ENCODE data around the gene FAM222B.

The FAM222B gene

DNA sequence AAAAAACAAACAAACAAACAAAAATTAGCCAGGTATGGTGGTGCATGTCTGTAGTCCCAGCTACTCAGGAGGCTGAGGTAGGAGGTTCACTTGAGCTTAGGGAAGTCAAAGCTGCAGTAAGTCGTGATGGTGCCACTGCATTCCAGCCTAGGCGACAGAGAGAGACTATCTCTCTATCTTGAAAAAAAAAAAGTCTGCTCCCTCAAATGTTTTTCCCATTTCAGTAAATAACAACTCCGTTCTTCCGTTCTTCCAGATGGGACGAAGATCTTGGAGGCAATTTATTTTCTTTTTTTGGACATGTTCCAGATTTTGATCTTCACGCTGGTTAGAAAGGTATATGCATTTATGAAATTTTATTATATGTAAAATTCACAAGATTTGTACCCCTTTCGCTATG is 31.2 kb upstream of the FAM222B start:
- TF ChIP-seq CTCF (conservative IDR thresholded peaks at IDR 0.05; ENCODE audit: low read depth), result no peak
- H3K27ac ChIP-seq, result no peak overlapping the region
- CTCF ChIA-PET, result interaction anchor here (1.0 kb wide), 1 partner anchor 147 kb away, joined by 3 read pairs; no protein-coding TSS in a partner anchor
- POLR2A ChIA-PET (ENCODE audit: low non-redundant PET), result no interaction called here
- no peak for DNase-seq (ENCODE audit: low spot score)

DNA sequence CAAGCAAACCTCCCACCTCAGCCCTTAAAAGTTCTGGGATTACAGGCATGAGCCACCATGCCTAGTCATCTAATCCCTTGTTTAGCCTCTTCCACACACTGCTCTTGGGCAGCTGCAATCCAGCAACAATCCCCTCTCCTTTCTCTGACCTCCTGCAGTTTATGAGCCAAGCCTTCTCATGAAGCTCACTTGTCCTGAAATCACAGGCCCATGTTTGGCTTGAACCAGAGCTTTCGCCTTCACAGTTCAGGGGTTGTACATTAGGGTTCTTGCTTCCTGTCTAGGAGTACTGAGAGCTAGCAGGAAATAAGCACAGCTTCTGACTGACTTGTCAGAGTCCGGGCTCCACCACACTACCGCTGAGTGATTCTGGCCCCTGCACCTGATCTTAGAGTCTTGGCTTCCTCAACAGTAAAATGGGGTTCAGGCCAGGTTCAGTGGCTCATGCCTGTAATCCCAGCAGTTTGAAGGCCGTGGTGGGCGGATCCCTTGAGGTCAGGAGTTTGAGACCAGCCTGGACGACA is 28.5 kb upstream of the FAM222B start:
- no peak for DNase-seq (ENCODE audit: low spot score)
- H3K27ac ChIP-seq, result no peak overlapping the region
- ChIA-PET CTCF (interaction anchor here (1.3 kb wide), 1 partner anchor 107 kb away, joined by 5 read pairs; no protein-coding TSS in a partner anchor), POLR2A (ENCODE audit: low non-redundant PET) (no interaction called here)
- no peak for TF ChIP-seq CTCF (conservative IDR thresholded peaks at IDR 0.05; ENCODE audit: low read depth)

DNA sequence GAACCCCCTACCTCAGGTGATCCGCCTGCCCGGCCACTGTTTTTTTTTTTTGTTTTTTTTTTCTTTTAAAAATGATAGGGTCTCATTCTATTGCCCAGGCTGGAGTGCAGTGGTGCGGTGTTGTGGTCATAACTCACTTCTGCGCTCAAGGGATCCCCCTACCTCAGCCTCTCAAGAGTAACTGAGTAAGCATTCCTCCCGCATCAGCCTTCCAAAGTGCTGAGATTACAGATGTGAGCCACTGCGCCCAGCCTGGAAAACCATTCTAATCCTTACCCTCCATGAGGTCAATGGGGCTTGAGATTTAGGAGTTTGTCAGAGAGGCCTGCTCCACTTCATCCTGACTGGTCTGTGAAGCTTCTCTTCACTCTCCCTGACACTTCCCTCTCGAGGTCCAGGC is 24.7 kb upstream of the FAM222B start:
- POLR2A ChIA-PET (ENCODE audit: low non-redundant PET), result no interaction called here
- CTCF ChIA-PET, result interaction anchor here (0.6 kb wide), 1 partner anchor 55 kb away, joined by 5 read pairs; no protein-coding TSS in a partner anchor
- TF ChIP-seq CTCF (conservative IDR thresholded peaks at IDR 0.05; ENCODE audit: low read depth), result no peak

GRCh38 chr17:28865946-28866752 is 23.6 kb upstream of the FAM222B start:
- TF ChIP-seq CTCF (conservative IDR thresholded peaks at IDR 0.05; ENCODE audit: low read depth), result no peak
- no peak for DNase-seq (ENCODE audit: low spot score)
- H3K27ac ChIP-seq, result no peak overlapping the region
- CTCF ChIA-PET, result interaction anchor here (0.6 to 0.7 kb wide), 4 partner anchors 13 to 254 kb away, joined by 3 to 4 read pairs (median 3); no protein-coding TSS in a partner anchor
- POLR2A ChIA-PET (ENCODE audit: low non-redundant PET), result no interaction called here

More for the DNA sequence above, 24.7 kb upstream of the FAM222B start:
- H3K27ac ChIP-seq, result no peak overlapping the region
- DNase-seq (ENCODE audit: low spot score), result no peak

DNA sequence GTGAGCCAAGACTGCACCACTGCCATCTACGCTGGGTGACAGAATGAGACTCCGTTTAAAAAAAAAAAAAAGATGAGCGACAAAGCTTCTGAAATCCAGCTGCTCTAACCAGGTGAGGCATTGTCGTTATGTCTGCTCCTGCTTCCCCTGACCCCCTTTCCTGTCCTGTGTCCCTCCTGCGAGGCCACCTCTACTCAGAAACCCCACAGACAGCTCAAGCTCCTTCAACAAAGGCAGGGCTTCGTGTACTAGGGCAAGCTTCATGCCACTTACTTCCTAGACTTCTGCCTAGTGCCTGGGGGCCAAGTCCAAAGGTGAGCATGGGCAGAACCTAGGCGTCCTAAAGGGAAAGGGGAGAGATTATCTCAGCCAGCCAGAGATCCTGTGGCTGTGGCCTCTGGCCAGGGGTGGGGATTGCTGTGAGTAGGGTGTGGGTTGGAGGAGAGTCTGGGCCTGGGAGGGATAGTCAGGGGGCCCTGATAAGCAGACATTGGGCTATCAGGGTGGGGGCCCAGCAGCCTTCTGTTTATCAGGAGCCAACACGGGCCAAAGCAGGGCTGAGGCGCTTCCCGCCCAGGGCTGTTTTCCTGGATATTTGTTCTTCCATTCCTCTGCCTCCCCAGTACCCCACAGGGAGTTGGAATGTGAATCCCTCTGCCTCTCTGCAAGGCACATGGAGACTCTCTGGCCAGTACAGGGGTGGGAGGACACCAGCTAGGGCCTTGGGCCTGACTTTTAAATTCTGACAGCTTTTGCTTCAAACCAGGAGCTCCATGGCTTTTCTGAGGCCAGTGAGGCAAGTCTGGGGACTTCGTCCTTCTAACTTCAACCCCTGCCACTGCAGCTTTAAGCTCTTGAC is 22.6 kb upstream of the FAM222B start:
- no peak for DNase-seq (ENCODE audit: low spot score)
- H3K27ac ChIP-seq, result 0 out of 2 replicates have a peak overlapping the region, but pooled peaks have one; percentile 5
- ChIA-PET CTCF (interaction anchor here (0.6 to 0.7 kb wide), 3 partner anchors 13 to 42 kb away, joined by 3 to 4 read pairs (median 4); no protein-coding TSS in a partner anchor), POLR2A (ENCODE audit: low non-redundant PET) (no interaction called here)
- no peak for TF ChIP-seq CTCF (conservative IDR thresholded peaks at IDR 0.05; ENCODE audit: low read depth)

- no peak for TF ChIP-seq CTCF (conservative IDR thresholded peaks at IDR 0.05; ENCODE audit: low read depth)
- POLR2A ChIA-PET (ENCODE audit: low non-redundant PET), result no interaction called here
Observed at GRCh38 chr17:28863953-28864352, 21.4 kb upstream of the FAM222B start.

More at GRCh38 chr17:28863953-28864352, 21.4 kb upstream of the FAM222B start:
- H3K27ac ChIP-seq, result no peak overlapping the region
- CTCF ChIA-PET, result interaction anchor here (1.1 kb wide), 1 partner anchor 34 kb away, joined by 3 read pairs; the partner anchor contains the start of gene FLOT2
- no peak for DNase-seq (ENCODE audit: low spot score)
